VCaP (cell line): ENCODE data around the gene STXBP1.

Experiments
- H3K27ac ChIP-seq: fragments of 450-650 bp; 2 replicates; pipeline ENCODE4 v1.5.1; 2017
- TF ChIP-seq, protein P1 (sequence below): fragments of 450-650 bp; conservative IDR thresholded peaks from 2 replicates; pipeline ENCODE4 v1.5.1; 2017; ENCODE audit warnings: mild to moderate bottlenecking, moderate library complexity

STXBP1 gene

DNA sequence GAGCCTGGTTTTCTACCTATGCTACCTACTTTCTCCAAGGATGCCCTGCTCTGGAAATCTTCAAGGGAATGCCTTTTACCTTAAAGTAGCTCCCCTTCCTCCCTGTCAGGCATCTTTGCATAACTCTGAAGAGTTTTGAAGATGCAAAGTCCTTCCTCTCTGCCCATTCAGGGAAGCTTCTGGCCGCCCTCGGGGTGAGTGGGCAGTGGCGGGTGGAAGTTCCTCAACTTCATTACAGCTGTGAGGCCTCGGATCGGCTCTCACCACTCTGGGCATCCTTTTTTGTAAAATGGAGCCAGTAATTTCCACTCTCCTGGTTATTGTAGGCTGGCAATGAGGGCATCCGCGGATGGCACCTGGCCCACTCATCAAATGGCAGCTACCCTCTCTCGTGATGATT, 31.7 kb upstream of the STXBP1 start:
- TF ChIP-seq, protein P1, sequence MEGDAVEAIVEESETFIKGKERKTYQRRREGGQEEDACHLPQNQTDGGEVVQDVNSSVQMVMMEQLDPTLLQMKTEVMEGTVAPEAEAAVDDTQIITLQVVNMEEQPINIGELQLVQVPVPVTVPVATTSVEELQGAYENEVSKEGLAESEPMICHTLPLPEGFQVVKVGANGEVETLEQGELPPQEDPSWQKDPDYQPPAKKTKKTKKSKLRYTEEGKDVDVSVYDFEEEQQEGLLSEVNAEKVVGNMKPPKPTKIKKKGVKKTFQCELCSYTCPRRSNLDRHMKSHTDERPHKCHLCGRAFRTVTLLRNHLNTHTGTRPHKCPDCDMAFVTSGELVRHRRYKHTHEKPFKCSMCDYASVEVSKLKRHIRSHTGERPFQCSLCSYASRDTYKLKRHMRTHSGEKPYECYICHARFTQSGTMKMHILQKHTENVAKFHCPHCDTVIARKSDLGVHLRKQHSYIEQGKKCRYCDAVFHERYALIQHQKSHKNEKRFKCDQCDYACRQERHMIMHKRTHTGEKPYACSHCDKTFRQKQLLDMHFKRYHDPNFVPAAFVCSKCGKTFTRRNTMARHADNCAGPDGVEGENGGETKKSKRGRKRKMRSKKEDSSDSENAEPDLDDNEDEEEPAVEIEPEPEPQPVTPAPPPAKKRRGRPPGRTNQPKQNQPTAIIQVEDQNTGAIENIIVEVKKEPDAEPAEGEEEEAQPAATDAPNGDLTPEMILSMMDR, result no peak
- peak overlapping the region; percentile 75; the same call in 1 of the 2 replicates for H3K27ac ChIP-seq

DNA sequence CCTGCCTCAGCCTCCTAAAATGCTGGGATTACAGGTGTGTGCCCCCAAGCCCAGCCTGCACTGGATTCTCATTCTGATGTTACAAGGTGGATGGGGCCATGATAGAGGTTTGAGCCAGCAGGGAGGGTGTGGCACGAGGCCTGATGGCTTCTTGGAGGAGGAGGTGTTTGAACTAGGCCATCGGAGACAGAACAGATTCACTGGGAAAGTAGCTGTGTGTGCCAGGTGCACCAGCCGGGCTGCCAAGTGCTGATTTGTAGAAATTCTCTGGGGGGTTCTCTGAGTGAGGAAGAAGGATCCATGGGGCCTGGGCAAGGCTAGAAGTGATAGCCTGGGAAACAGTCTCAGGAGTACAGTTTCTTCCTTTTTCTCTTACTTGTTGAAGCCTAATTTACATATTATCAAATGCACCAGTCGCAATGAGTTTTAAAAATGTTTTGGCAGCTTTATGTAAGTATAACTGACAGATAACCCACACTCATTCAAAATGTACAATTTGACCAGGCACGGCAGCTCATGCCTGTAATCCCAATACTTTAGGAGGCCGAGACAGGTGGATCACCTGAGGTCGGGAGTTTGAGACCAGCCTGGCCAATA, 31.1 kb upstream of the STXBP1 start:
- peak overlapping the region; percentile 75; the same call in 1 of the 2 replicates for H3K27ac ChIP-seq
- TF ChIP-seq, protein P1, result no peak

DNA sequence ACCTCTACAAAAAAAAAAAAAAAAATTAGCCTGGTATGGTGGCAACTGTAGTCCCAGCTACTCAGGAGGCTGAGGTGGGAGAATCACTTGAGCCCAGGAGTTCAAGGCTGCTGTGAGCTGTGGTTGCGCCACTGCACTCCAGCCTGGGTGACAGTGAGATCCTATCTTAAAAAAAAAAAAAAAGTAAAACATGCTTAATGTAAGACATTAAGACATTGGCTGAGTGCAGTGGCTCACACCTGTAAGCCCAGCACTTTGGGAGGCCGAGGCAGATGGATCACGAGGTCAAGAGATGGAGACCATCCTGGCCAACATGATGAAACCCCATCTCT, 27.6 kb upstream of the STXBP1 start:
- H3K27ac ChIP-seq, result peak overlapping the region; percentile 86

DNA sequence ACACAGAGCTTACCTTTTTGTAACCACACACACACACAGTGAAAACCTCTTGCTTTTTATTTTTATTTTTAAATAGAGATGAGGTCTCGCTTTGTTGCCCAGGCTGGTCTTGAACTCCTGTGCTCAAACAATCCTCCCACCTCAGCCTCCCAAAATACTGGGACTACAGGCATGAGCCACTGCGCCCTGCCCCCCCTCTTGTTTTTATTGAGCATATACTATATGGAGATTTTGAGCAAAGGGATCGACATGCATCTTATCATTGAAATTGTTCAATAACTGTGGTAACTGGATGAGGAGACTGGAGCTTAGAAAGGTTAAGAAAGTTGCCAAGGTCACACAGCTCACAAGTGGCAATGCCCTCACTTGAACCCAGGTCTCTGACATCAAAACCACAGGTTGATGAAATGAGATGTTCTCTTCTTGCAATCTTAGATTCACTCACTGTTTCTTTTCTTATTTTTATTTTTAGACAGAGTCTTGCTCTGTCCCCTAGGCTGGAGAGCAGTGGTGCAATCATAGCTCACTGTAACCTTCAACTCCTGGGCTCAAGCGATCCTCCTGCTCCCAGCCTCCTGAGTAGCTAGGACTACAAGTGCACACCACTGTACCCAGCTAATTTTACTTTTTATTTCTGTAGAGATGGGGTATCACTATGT, 26.8 kb upstream of the STXBP1 start:
- TF ChIP-seq, protein P1, result no peak
- H3K27ac ChIP-seq, result peak overlapping the region; percentile 86; the same call in 1 of the 2 replicates

DNA sequence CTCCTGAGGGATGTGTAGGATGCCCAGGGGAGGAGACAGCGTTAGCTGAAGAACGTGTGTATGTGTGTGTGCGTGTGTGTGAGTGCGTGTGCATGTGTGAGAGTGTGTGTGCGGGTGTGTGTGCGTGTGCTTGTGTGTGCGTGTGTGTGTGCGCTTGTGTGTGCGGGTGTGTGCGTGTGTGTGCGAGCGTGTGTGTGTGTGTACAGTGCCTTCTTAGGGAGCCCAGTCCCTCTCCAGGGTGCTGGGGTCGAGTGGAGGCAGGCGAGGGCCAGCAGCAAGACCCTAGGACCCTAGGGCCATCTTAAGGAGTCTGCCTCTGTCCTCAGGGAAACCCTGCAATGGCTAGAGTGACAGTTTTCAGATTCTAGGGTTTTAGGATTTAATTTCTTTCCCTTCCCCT, 26.0 kb upstream of the STXBP1 start:
- TF ChIP-seq, protein P1, result no peak
- peak overlapping the region; percentile 86; the same call in 1 of the 2 replicates for H3K27ac ChIP-seq

DNA sequence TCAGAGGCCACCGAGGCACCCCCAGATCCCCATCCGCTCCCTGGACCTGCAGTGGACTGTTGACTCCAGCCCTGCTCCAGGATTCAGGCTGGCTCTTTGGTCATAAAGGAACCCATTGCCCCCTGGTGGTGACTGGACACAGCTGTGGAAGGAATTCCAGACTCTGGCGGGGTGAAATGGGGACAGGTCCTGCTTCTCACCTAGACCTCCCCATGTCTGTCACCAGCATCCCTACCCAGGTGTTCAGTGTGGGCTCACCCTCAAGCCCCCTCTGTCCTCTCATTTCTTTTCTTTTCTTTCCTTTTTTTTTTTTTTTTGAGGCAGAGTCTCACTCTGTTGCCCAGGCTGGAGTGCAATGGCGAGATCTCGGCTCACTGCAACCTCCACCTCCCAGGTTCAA, 25.5 kb upstream of the STXBP1 start:
- TF ChIP-seq, protein P1, result peak; percentile 95

DNA sequence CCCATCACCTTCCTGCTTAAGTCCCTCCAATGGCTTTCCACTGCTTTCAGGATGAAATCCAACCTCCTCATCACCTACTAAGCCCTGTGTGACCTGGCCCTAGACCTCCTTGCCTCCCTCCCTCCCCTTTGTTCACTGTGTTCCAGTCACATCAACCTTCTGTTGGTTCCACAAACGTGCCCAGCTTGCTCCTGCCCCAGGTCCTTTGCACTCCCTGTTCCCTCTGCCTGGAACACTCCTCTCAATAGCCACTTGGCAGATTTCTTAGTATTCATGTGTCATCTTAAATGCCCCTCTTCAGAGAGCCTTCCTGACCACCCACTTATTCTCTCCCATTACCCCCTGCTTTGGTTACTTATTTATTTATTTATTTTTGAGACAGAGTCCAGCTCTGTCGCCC, 24.1 kb upstream of the STXBP1 start:
- TF ChIP-seq, protein P1, result no peak
- no peak overlapping the region for H3K27ac ChIP-seq

More for the DNA sequence above, 25.5 kb upstream of the STXBP1 start:
- peak overlapping the region; percentile 86; the same call in 1 of the 2 replicates for H3K27ac ChIP-seq

DNA sequence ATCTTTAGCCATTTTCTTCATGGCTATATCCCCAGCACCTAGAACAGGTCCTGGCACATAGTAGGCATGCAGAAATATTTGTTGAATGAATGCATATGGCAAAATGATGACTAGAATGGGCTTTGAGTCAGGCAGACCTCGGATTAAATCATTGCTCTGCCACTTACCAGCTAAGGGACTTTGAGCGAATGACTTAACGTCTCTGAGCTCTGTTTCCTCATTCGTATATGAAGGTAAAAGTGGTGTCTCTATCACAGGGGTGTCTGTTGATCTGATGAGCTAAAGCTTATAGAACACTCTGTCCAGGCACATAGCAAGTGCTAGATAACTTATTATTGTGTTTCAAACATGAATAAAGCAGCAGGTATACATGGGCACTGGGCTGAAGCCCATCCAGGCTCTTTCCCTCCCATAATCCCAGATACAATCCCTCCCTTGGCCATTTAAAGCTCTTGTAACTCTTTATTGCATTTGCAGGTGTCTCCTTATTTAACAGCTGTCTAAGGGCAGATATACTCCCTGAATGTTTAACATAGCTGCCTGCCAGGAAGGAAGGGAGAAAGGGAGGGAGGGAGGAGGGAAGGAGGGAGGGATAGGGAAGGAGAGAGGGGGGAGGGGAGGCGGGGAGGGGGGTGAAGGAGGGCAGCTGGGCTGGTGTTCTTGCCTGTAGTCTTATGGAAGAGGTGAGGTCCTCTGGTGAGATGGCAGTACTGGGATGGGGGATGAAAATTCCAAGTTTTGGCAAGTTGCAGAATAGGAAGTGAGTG, 23.2 kb upstream of the STXBP1 start:
- H3K27ac ChIP-seq, result peak overlapping the region; percentile 55
- TF ChIP-seq, protein P1, result no peak
